Measurements from ENCODE around the gene GARNL3.
A peak's percentile ranks its signal among the peaks of the same experiment; 100 is the strongest.

GARNL3 gene

GRCh38 chr9:127405344-127406125 lies 141.0 kb downstream of the GARNL3 start:
- DNase-seq (ENCODE audit: low spot score) = no peak

GRCh38 chr9:127406799-127407491 lies 142.4 kb downstream of the GARNL3 start:
- DNase-seq (ENCODE audit: low spot score) = no peak

- DNase-seq (ENCODE audit: low spot score) = no peak
These were observed 142.9 kb downstream of the GARNL3 start for GRCh38 chr9:127407492-127407843.

GRCh38 chr9:127411122-127411521 lies 146.5 kb downstream of the GARNL3 start:
- no peak for DNase-seq (ENCODE audit: low spot score)

- DNase-seq (ENCODE audit: low spot score) = no peak
These were observed 150.6 kb downstream of the GARNL3 start for GRCh38 chr9:127415141-127415540.

GRCh38 chr9:127415657-127416056 lies 151.1 kb downstream of the GARNL3 start:
- DNase-seq (ENCODE audit: low spot score) = no peak

- no peak for DNase-seq (ENCODE audit: low spot score)
These were observed 152.8 kb downstream of the GARNL3 start for GRCh38 chr9:127417131-127418036.

GRCh38 chr9:127418037-127418471 lies 153.5 kb downstream of the GARNL3 start:
- DNase-seq (ENCODE audit: low spot score) = peak; percentile 29

- DNase-seq (ENCODE audit: low spot score) = no peak
These were observed 154.8 kb downstream of the GARNL3 start for GRCh38 chr9:127419348-127419747.

GRCh38 chr9:127421057-127421456 lies 156.5 kb downstream of the GARNL3 start:
- no peak for DNase-seq (ENCODE audit: low spot score)

- DNase-seq (ENCODE audit: low spot score) = no peak
These were observed 157.7 kb downstream of the GARNL3 start for GRCh38 chr9:127422133-127422782.

- no peak for DNase-seq (ENCODE audit: low spot score)
These were observed 158.2 kb downstream of the GARNL3 start for GRCh38 chr9:127422787-127423186.

GRCh38 chr9:127423476-127423933 lies 158.9 kb downstream of the GARNL3 start:
- no peak for DNase-seq (ENCODE audit: low spot score)

GRCh38 chr9:127423934-127424675 lies 159.5 kb downstream of the GARNL3 start, which contains the start of gene ZNF79:
ZNF79 (plus strand) TSS chr9:127424382; CDS start chr9:127424788, 406 bp downstream.
- DNase-seq (ENCODE audit: low spot score) = peak; percentile 93

GRCh38 chr9:127424676-127424999 lies 160.1 kb downstream of the GARNL3 start:
- DNase-seq (ENCODE audit: low spot score) = peak; percentile 24

GRCh38 chr9:127426756-127427155 lies 162.2 kb downstream of the GARNL3 start:
- DNase-seq (ENCODE audit: low spot score) = peak; percentile 79

- DNase-seq (ENCODE audit: low spot score) = no peak
These were observed 163.8 kb downstream of the GARNL3 start for GRCh38 chr9:127428348-127428747.

GRCh38 chr9:127430415-127430814 lies 165.8 kb downstream of the GARNL3 start:
- DNase-seq (ENCODE audit: low spot score) = no peak

GRCh38 chr9:127437497-127438264 lies 173.1 kb downstream of the GARNL3 start:
- peak; percentile 48 for DNase-seq (ENCODE audit: low spot score)

- no peak for DNase-seq (ENCODE audit: low spot score)
These were observed 173.8 kb downstream of the GARNL3 start for GRCh38 chr9:127438394-127438793.
